ENCODE measurements around the gene RNU1-3.
"Not testable (repeated sequence)": the region's sequence is repeated elsewhere in the genome, so short reads cannot be mapped to it uniquely, and the experiment has no call there.

Gene RNU1-3

GRCh38 chr1:16621300-16621658, 45.5 kb downstream of the RNU1-3 start:
- no peak for TF ChIP-seq CTCF (IDR thresholded peaks at IDR 0.05; ENCODE audit: insufficient read depth, low read length, missing control alignments)
- DNase-seq (ENCODE audit: low read depth, low spot score), result no peak
- POLR2A ChIA-PET, result interaction anchor here (1.0 to 1.4 kb wide), 4 partner anchors 13 to 283 kb away, joined by 3 to 9 read pairs (median 6); no protein-coding TSS in a partner anchor
- CTCF ChIA-PET, result interaction anchor here (0.6 to 7.6 kb wide), 33 partner anchors 8 to 425 kb away, joined by 3 to 71 read pairs (median 5); partner anchors contain the start of genes NBPF1 and NECAP2
- no peak overlapping the region for H3K4me3 ChIP-seq (ENCODE audit: low read depth, low read length)

- CTCF ChIA-PET, result interaction anchor here (0.9 to 7.6 kb wide), 9 partner anchors 9 to 408 kb away, joined by 3 to 71 read pairs (median 13); partner anchors contain the start of gene NBPF1
- DNase-seq (ENCODE audit: low read depth, low spot score); H3K4me3 ChIP-seq (ENCODE audit: low read depth, low read length): not testable (repeated sequence)
- POLR2A ChIA-PET, result interaction anchor here (1.3 kb wide), 1 partner anchor 285 kb away, joined by 7 read pairs; no protein-coding TSS in a partner anchor
These were observed 46.8 kb downstream of the RNU1-3 start for GRCh38 chr1:16619803-16620501.

- CTCF ChIA-PET, result interaction anchor here (1.1 to 1.5 kb wide), 2 partner anchors 10 to 26 kb away, joined by 4 to 5 read pairs; no protein-coding TSS in a partner anchor
- no peak for DNase-seq (ENCODE audit: low read depth, low spot score)
- POLR2A ChIA-PET, result no interaction called here
These were observed 48.0 kb downstream of the RNU1-3 start for GRCh38 chr1:16618719-16619118.

GRCh38 chr1:16617778-16618580, 48.8 kb downstream of the RNU1-3 start:
- no peak for DNase-seq (ENCODE audit: low read depth, low spot score)
- ChIA-PET CTCF (interaction anchor here (1.1 to 1.5 kb wide), 2 partner anchors 9 to 26 kb away, joined by 4 to 5 read pairs; no protein-coding TSS in a partner anchor), POLR2A (no interaction called here)
- TF ChIP-seq CTCF (IDR thresholded peaks at IDR 0.05; ENCODE audit: insufficient read depth, low read length, missing control alignments), result no peak
- no peak overlapping the region for H3K4me3 ChIP-seq (ENCODE audit: low read depth, low read length)

More at GRCh38 chr1:16618719-16619118, 48.0 kb downstream of the RNU1-3 start:
- TF ChIP-seq CTCF (IDR thresholded peaks at IDR 0.05; ENCODE audit: insufficient read depth, low read length, missing control alignments), result no peak
- H3K4me3 ChIP-seq (ENCODE audit: low read depth, low read length), result no peak overlapping the region

- no peak overlapping the region for H3K4me3 ChIP-seq (ENCODE audit: low read depth, low read length)
- TF ChIP-seq CTCF (IDR thresholded peaks at IDR 0.05; ENCODE audit: insufficient read depth, low read length, missing control alignments), result no peak
- ChIA-PET POLR2A (no interaction called here), CTCF (interaction anchor here (1.2 to 2.5 kb wide), 7 partner anchors 8 to 94 kb away, joined by 3 to 13 read pairs (median 5); no protein-coding TSS in a partner anchor)
- DNase-seq (ENCODE audit: low read depth, low spot score), result no peak
These were observed 49.6 kb downstream of the RNU1-3 start for GRCh38 chr1:16617114-16617631.
